MM.1S (cell line): Measurements from ENCODE around the gene CACNA1C.

Experiments used
- CTCF ChIP-seq: fragments of 300-600 bp; sonication (generic); IDR thresholded peaks from 2 replicates; pipeline ENCODE4 v1.5.1; 2016; ENCODE audit warnings: antibody characterized with exemption, low read length, mixed read lengths
- EZH2 ChIP-seq: fragments of 300-600 bp; sonication (generic); optimal IDR thresholded peaks from 2 replicates; pipeline ENCODE3; 2017; ENCODE audit warnings: low read depth, mild to moderate bottlenecking, antibody characterized with exemption, low read length, mixed read lengths
- EZH2phosphoT487 ChIP-seq: fragments of 300-600 bp; sonication (generic); IDR thresholded peaks from 2 replicates; pipeline ENCODE4 v1.6.1; 2018; ENCODE audit warnings: antibody characterized with exemption, low read length

- TF ChIP-seq CTCF (no peak), EZH2 (no peak), EZH2phosphoT487 (no peak)
Measured at GRCh38 chr12:2297658-2298057, 244.9 kb downstream of the CACNA1C start.
